Tibial nerve (tissue), 4 donors: Measurements from ENCODE around the gene SUMO3. TPM values are rescaled to one million over a fixed set of nuclear protein-coding genes. Genes with fewer than 3 reads are reported as not detected.

Source experiments
- DNase-seq, 2 donors: peaks; one replicate each; pipeline ENCODE4 v3.0.0-alpha.2; 2019; ENCODE audit warnings: low spot score in 2 of 2
- H3K27ac ChIP-seq, 4 donors: fragments of 200-600 bp; sonication (generic) in 3 of 4; one replicate each; pipeline ENCODE4 v1.5.1; 2017 to 2019; ENCODE audit warnings: mild to moderate bottlenecking in 1 of 4
- H3K27me3 ChIP-seq, 2 donors: fragments of 200-600 bp; sonication (generic) in 1 of 2; one replicate each; pipeline versions ENCODE4 v1.5.1 to v1.6.0; 2017 to 2019
- H3K36me3 ChIP-seq, 3 donors: fragments of 200-600 bp; sonication (generic); one replicate each; pipeline ENCODE4 v1.5.1; 2018 to 2019
- H3K4me1 ChIP-seq, 4 donors: fragments of 200-600 bp; sonication (generic) in 3 of 4; one replicate each; pipeline ENCODE4 v1.5.1; 2017 to 2019
- H3K4me3 ChIP-seq, 4 donors: fragments of 200-600 bp; sonication (generic) in 3 of 4; one replicate each; pipeline ENCODE4 v1.5.1; 2017 to 2019; ENCODE audit warnings: mild to moderate bottlenecking in 1 of 4, moderate library complexity in 1 of 4
- H3K9me3 ChIP-seq, 4 donors: fragments of 200-600 bp; sonication (generic) in 3 of 4; one replicate each; pipeline ENCODE4 v1.5.1; 2017 to 2019
- CTCF ChIP-seq, 5 experiments: fragments of 200-600 bp in 3 of 5; fragments of 450-650 bp in 2 of 5; sonication (generic) in 3 of 5; IDR thresholded peaks; one replicate each; pipeline ENCODE4 v1.5.1; 2016 to 2019; ENCODE audit warnings: antibody characterized with exemption in 5 of 5, mild to moderate bottlenecking in 3 of 5, moderate library complexity in 2 of 5
- EP300 ChIP-seq, 2 donors: sonication (generic); formaldehyde crosslinking; IDR thresholded peaks; one replicate each; pipeline ENCODE4 v1.6.1; 2017; ENCODE audit warnings: antibody characterized with exemption in 2 of 2, mild to moderate bottlenecking in 1 of 2
- POLR2A ChIP-seq, 2 donors: fragments of 450-650 bp; IDR thresholded peaks; one replicate each; pipeline ENCODE4 v1.6.1; 2017; ENCODE audit warnings: antibody characterized with exemption in 2 of 2, mild to moderate bottlenecking in 2 of 2, moderate library complexity in 2 of 2
- WGBS, 2 donors: methylation state at CpG; one replicate each; pipeline ENCODE4 v1.1.5; 2018; 5-methylcytosine and 5-hydroxymethylcytosine counted together
- total RNA-seq, 4 donors: library from RNA; depleted of rRNA; stranded (reverse); fragments of >200 nt; gene quantifications; one replicate each; pipeline ENCODE4 v1.1.0, GENCODE V29; 2016

Gene SUMO3
- total RNA-seq, 4 donors from 2014 or later = 59.9 to 70.8 (median 62.1) TPM

- H3K36me3 ChIP-seq = peaks cover 3 to 78% (median 7%) of the 10 kb centered on the region in 3 donors
- WGBS, 2 donors = 89 to 91% methylated on average over 26 of the region's 26 CpGs
- H3K9me3 ChIP-seq = no peaks in the 10 kb centered on the region
Measured at GRCh38 chr21:44850905-44851657, 33.2 kb upstream of the SUMO3 start.

GRCh38 chr21:44850208-44850800 lies 32.4 kb upstream of the SUMO3 start:
- peaks cover 3 to 70% (median 7%) of the 10 kb centered on the region in 3 donors for H3K36me3 ChIP-seq
- no peak for DNase-seq

More at GRCh38 chr21:44850905-44851657, 33.2 kb upstream of the SUMO3 start:
- Histone ChIP-seq H3K27me3 (no peaks in the 10 kb centered on the region), H3K27ac (no peak overlapping the region), H3K4me1 (peaks cover 0 to 11% (median 10%) of the 10 kb centered on the region in 4 donors), H3K4me3 (no peak overlapping the region)
- TF ChIP-seq CTCF (IDR thresholded peaks at IDR 0.05) = no peak
- no peak for TF ChIP-seq EP300 (IDR thresholded peaks at IDR 0.05)
- no peak for TF ChIP-seq POLR2A (IDR thresholded peaks at IDR 0.05)
- no peak for DNase-seq

GRCh38 chr21:44849616-44850130 lies 31.8 kb upstream of the SUMO3 start:
- TF ChIP-seq EP300 (IDR thresholded peaks at IDR 0.05) (no peak), POLR2A (IDR thresholded peaks at IDR 0.05) (no peak), CTCF (IDR thresholded peaks at IDR 0.05) (no peak)
- Histone ChIP-seq H3K4me1 (peaks cover 0 to 21% (median 17%) of the 10 kb centered on the region in 4 donors), H3K27me3 (no peaks in the 10 kb centered on the region), H3K36me3 (peaks cover 3 to 64% (median 7%) of the 10 kb centered on the region in 3 donors), H3K4me3 (no peak overlapping the region), H3K27ac (no peak overlapping the region), H3K9me3 (no peaks in the 10 kb centered on the region)
- 64 to 65% methylated on average over 12 of the region's 12 CpGs for WGBS, 2 donors
- DNase-seq = no peak

More at GRCh38 chr21:44850208-44850800, 32.4 kb upstream of the SUMO3 start:
- no peak overlapping the region for H3K27ac ChIP-seq
- no peak overlapping the region for H3K4me3 ChIP-seq
- TF ChIP-seq POLR2A (IDR thresholded peaks at IDR 0.05) = no peak
- TF ChIP-seq CTCF (IDR thresholded peaks at IDR 0.05) = no peak
- no peak for TF ChIP-seq EP300 (IDR thresholded peaks at IDR 0.05)
- no peaks in the 10 kb centered on the region for H3K27me3 ChIP-seq
- H3K4me1 ChIP-seq = peaks cover 0 to 19% (median 17%) of the 10 kb centered on the region in 4 donors
- no peaks in the 10 kb centered on the region for H3K9me3 ChIP-seq
- 87 to 91% methylated on average over 16 to 20 of the region's 20 CpGs for WGBS, 2 donors

- peaks cover 3 to 57% (median 7%) of the 10 kb centered on the region in 3 donors for H3K36me3 ChIP-seq
- peaks cover 0 to 21% (median 17%) of the 10 kb centered on the region in 4 donors for H3K4me1 ChIP-seq
- no peak overlapping the region for H3K27ac ChIP-seq
- no peaks in the 10 kb centered on the region for H3K9me3 ChIP-seq
- DNase-seq = no peak
- no peak for TF ChIP-seq EP300 (IDR thresholded peaks at IDR 0.05)
- no peak for TF ChIP-seq CTCF (IDR thresholded peaks at IDR 0.05)
- 93 to 94% methylated on average over 36 of the region's 36 CpGs for WGBS, 2 donors
- no peaks in the 10 kb centered on the region for H3K27me3 ChIP-seq
- H3K4me3 ChIP-seq = no peak overlapping the region
Measured at GRCh38 chr21:44848821-44849521, 31.1 kb upstream of the SUMO3 start.
